Uterus (tissue), 4 donors: Measurements from ENCODE around the gene PPP1R7. TPM values are rescaled to one million over a fixed set of nuclear protein-coding genes. Genes with fewer than 3 reads are reported as not detected.

ENCODE experiments used
- DNase-seq, 2 donors: peaks; one replicate each; pipeline ENCODE4 v3.0.0-alpha.2; 2019 to 2020
- H3K27ac ChIP-seq, 2 donors: fragments of 200-600 bp; sonication (generic); 1 replicate in 1 of 2; 2 replicates in 1 of 2; pipeline ENCODE4 v1.5.1; 2016 to 2018
- H3K27me3 ChIP-seq, 2 donors: fragments of 200-600 bp; sonication (generic); one replicate each; pipeline ENCODE4 v1.5.1; 2018 to 2019; ENCODE audit warnings: control low read depth in 1 of 2
- H3K36me3 ChIP-seq, 2 donors: fragments of 200-600 bp; sonication (generic); one replicate each; pipeline ENCODE4 v1.5.1; 2019; ENCODE audit warnings: control low read depth in 1 of 2
- H3K4me1 ChIP-seq, 2 donors: fragments of 200-600 bp; sonication (generic); one replicate each; pipeline ENCODE4 v1.5.1; 2018 to 2019; ENCODE audit warnings: control low read depth in 1 of 2
- H3K4me3 ChIP-seq, 2 donors: fragments of 200-600 bp; sonication (generic); 1 replicate in 1 of 2; 2 replicates in 1 of 2; pipeline ENCODE4 v1.5.1; 2018 to 2019; ENCODE audit warnings: mild to moderate bottlenecking in 1 of 2
- H3K9me3 ChIP-seq, 2 donors: fragments of 200-600 bp; sonication (generic); one replicate each; pipeline ENCODE4 v1.5.1; 2019; ENCODE audit warnings: control low read depth in 1 of 2
- CTCF ChIP-seq, 4 experiments: fragments of 200-600 bp in 2 of 4; fragments of 450-650 bp in 2 of 4; sonication (generic) in 2 of 4; IDR thresholded peaks; one replicate each; pipeline ENCODE4 v1.5.1; 2016 to 2019; ENCODE audit warnings: antibody characterized with exemption in 4 of 4, mild to moderate bottlenecking in 2 of 4, moderate library complexity in 1 of 4
- POLR2A ChIP-seq, 2 donors: fragments of 450-650 bp; IDR thresholded peaks; one replicate each; pipeline ENCODE4 v1.6.1; 2016; ENCODE audit warnings: antibody characterized with exemption in 2 of 2, mild to moderate bottlenecking in 1 of 2, moderate library complexity in 1 of 2
- intact Hi-C: fragments of 100-400 bp; cut with DNase I; formaldehyde crosslinking; loops from one replicate; pipeline ENCODE4 v1.15.1; 2023; ENCODE audit warnings: low total_unique reads
- total RNA-seq, 4 donors: library from RNA; depleted of rRNA in 3 of 4; stranded (reverse); fragments of >200 nt in 3 of 4; gene quantifications; one replicate each; pipeline versions ENCODE4 v1.1.0 to v1.2.4, GENCODE V29; 2014 to 2023
- donor health status: DM: yes; HTN: yes; CAD: no.

The PPP1R7 gene
- total RNA-seq, 4 donors from 2014 or later: 8.5 to 43.6 (median 30.0) TPM

- Histone ChIP-seq H3K27ac (no peak overlapping the region), H3K27me3 (no peaks in the 10 kb centered on the region), H3K36me3 (no peaks in the 10 kb centered on the region), H3K4me3 (no peak overlapping the region), H3K4me1 (no peaks in the 10 kb centered on the region), H3K9me3 (no peaks in the 10 kb centered on the region)
- no peak for TF ChIP-seq CTCF (IDR thresholded peaks at IDR 0.05)
- no peak for TF ChIP-seq POLR2A (IDR thresholded peaks at IDR 0.05)
- DNase-seq: no peak
- intact Hi-C loops: no loop called here
These were observed 9.0 kb upstream of the PPP1R7 start for GRCh38 chr2:241141214-241141770.

GRCh38 chr2:241142063-241142462 is 8.2 kb upstream of the PPP1R7 start:
- H3K9me3 ChIP-seq: no peaks in the 10 kb centered on the region
- H3K4me3 ChIP-seq: no peak overlapping the region
- intact Hi-C loops: no loop called here
- no peaks in the 10 kb centered on the region for H3K27me3 ChIP-seq
- H3K4me1 ChIP-seq: no peaks in the 10 kb centered on the region
- TF ChIP-seq POLR2A (IDR thresholded peaks at IDR 0.05) (no peak), CTCF (IDR thresholded peaks at IDR 0.05) (no peak)
- no peaks in the 10 kb centered on the region for H3K36me3 ChIP-seq
- no peak for DNase-seq
- H3K27ac ChIP-seq: no peak overlapping the region

- DNase-seq: no peak
- intact Hi-C loops: no loop called here
- Histone ChIP-seq H3K4me1 (no peaks in the 10 kb centered on the region), H3K27ac (no peak overlapping the region), H3K9me3 (no peaks in the 10 kb centered on the region), H3K36me3 (no peaks in the 10 kb centered on the region), H3K27me3 (no peaks in the 10 kb centered on the region), H3K4me3 (no peak overlapping the region)
- TF ChIP-seq POLR2A (IDR thresholded peaks at IDR 0.05): no peak
- TF ChIP-seq CTCF (IDR thresholded peaks at IDR 0.05): no peak
These were observed 7.7 kb upstream of the PPP1R7 start for GRCh38 chr2:241142593-241142992.

- Histone ChIP-seq H3K9me3 (no peaks in the 10 kb centered on the region), H3K27ac (no peak overlapping the region), H3K4me1 (peaks cover 0 to 4% of the 10 kb centered on the region in 2 donors), H3K27me3 (no peaks in the 10 kb centered on the region), H3K4me3 (no peak overlapping the region), H3K36me3 (no peaks in the 10 kb centered on the region)
- DNase-seq: no peak
- intact Hi-C loops: no loop called here
- no peak for TF ChIP-seq CTCF (IDR thresholded peaks at IDR 0.05)
- no peak for TF ChIP-seq POLR2A (IDR thresholded peaks at IDR 0.05)
These were observed 4.0 kb upstream of the PPP1R7 start for GRCh38 chr2:241146286-241146685.

GRCh38 chr2:241147336-241147735 is 2.9 kb upstream of the PPP1R7 start:
- Histone ChIP-seq H3K36me3 (no peaks in the 10 kb centered on the region), H3K27ac (no peak overlapping the region), H3K27me3 (no peaks in the 10 kb centered on the region), H3K9me3 (no peaks in the 10 kb centered on the region), H3K4me1 (peaks cover 0 to 4% of the 10 kb centered on the region in 2 donors), H3K4me3 (no peak overlapping the region)
- no peak for DNase-seq
- TF ChIP-seq CTCF (IDR thresholded peaks at IDR 0.05): no peak
- TF ChIP-seq POLR2A (IDR thresholded peaks at IDR 0.05): no peak
- intact Hi-C loops: no loop called here
